Peyer's patch (tissue), 4 donors: ENCODE data around the gene SOX11.

Experiments
- POLR2A ChIP-seq, 2 donors: fragments of 450-650 bp; IDR thresholded peaks; one replicate each; pipeline ENCODE4 v1.5.1; 2017; ENCODE audit warnings: antibody characterized with exemption in 2 of 2, mild to moderate bottlenecking in 2 of 2, moderate library complexity in 2 of 2
- TF ChIP-seq, protein P1 (sequence below), 6 experiments: fragments of 450-650 bp in 4 of 6; fragments of 200-600 bp in 2 of 6; sonication (generic) in 1 of 6; IDR thresholded peaks; one replicate each; pipeline ENCODE4 v1.5.1; 2017 to 2019; ENCODE audit warnings: antibody characterized with exemption in 6 of 6, mild to moderate bottlenecking in 3 of 6, moderate library complexity in 1 of 6

DNA sequence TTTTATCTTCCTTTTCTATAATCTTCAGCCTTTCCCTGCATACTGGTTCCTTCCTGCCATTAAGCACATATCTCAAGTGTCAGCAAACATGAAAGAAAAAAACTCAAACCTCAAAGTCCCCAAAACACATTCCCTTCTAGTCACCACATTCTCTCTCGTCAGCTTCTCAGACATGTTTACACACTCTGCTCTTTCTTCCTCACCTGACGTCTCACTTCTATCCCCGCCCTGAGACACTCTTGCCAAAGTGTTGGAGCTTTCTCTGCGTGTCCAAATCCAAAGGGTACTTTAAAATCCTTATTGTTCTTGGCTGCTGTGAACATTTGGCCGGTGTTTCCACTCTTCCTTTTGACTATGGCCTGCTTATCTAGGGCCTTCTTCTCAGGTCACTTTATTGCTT is 47.9 kb downstream of the SOX11 start:
- TF ChIP-seq, protein P1, sequence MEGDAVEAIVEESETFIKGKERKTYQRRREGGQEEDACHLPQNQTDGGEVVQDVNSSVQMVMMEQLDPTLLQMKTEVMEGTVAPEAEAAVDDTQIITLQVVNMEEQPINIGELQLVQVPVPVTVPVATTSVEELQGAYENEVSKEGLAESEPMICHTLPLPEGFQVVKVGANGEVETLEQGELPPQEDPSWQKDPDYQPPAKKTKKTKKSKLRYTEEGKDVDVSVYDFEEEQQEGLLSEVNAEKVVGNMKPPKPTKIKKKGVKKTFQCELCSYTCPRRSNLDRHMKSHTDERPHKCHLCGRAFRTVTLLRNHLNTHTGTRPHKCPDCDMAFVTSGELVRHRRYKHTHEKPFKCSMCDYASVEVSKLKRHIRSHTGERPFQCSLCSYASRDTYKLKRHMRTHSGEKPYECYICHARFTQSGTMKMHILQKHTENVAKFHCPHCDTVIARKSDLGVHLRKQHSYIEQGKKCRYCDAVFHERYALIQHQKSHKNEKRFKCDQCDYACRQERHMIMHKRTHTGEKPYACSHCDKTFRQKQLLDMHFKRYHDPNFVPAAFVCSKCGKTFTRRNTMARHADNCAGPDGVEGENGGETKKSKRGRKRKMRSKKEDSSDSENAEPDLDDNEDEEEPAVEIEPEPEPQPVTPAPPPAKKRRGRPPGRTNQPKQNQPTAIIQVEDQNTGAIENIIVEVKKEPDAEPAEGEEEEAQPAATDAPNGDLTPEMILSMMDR (IDR thresholded peaks at IDR 0.05) = no peak
- no peak for TF ChIP-seq POLR2A (IDR thresholded peaks at IDR 0.05)
